H9 (cell line): ENCODE measurements around the gene TTC29. TPM values are rescaled to one million over a fixed set of nuclear protein-coding genes. Genes with fewer than 3 reads are reported as not detected.

Experiments used
- DNase-seq: peaks from one replicate; pipeline ENCODE4 v3.0.0-alpha.2; 2017
- H2AFZ ChIP-seq: one replicate; pipeline ENCODE4 v1.6.1; 2013; ENCODE audit warnings: mild to moderate bottlenecking, low read length, control low read depth, moderate library complexity
- H2AK5ac ChIP-seq: 2 replicates; pipeline ENCODE4 v1.6.1; 2013; ENCODE audit warnings: low read length, control low read depth, mixed read lengths; ENCODE audit not compliant: insufficient read length
- H2BK120ac ChIP-seq: one replicate; pipeline ENCODE4 v1.6.1; 2013; ENCODE audit warnings: low read depth, mild to moderate bottlenecking, low read length, control low read depth, inconsistent platforms; ENCODE audit not compliant: poor library complexity, severe bottlenecking
- H2BK12ac ChIP-seq: 2 replicates; pipeline ENCODE4 v1.6.1; 2013; ENCODE audit warnings: low read length, control low read depth, mixed read lengths, low read depth; ENCODE audit not compliant: insufficient read length
- H2BK15ac ChIP-seq: 2 replicates; pipeline ENCODE4 v1.6.1; 2013; ENCODE audit warnings: low read depth, low read length, control low read depth
- H2BK20ac ChIP-seq: one replicate; pipeline ENCODE4 v1.6.1; 2013; ENCODE audit warnings: low read depth, mild to moderate bottlenecking, low read length, control low read depth, inconsistent platforms; ENCODE audit not compliant: poor library complexity, severe bottlenecking
- H2BK5ac ChIP-seq: 2 replicates; pipeline ENCODE4 v1.6.1; 2013; ENCODE audit warnings: low read length, control low read depth, mixed read lengths; ENCODE audit not compliant: insufficient read length
- H3K14ac ChIP-seq: 2 replicates; pipeline ENCODE4 v1.6.1; 2013; ENCODE audit warnings: low read length, control low read depth; ENCODE audit not compliant: insufficient read depth
- H3K18ac ChIP-seq: 2 replicates; pipeline ENCODE4 v1.6.1; 2013; ENCODE audit warnings: low read depth, mild to moderate bottlenecking, mixed read lengths, low read length, control low read depth; ENCODE audit not compliant: insufficient read length
- H3K23ac ChIP-seq: 2 replicates; pipeline ENCODE4 v1.6.1; 2013; ENCODE audit warnings: low read length, control low read depth, mixed read lengths, low read depth; ENCODE audit not compliant: insufficient read length
- H3K23me2 ChIP-seq: 2 replicates; pipeline ENCODE4 v1.6.1; 2013; ENCODE audit warnings: low read depth, mild to moderate bottlenecking, mixed read lengths, low read length, control low read depth; ENCODE audit not compliant: insufficient read length, poor library complexity, severe bottlenecking
- H3K27ac ChIP-seq: 2 replicates; pipeline ENCODE4 v1.5.1; 2013; ENCODE audit warnings: low read length, control low read depth, mixed read lengths, low read depth; ENCODE audit not compliant: insufficient read length
- H3K27me3 ChIP-seq: 2 replicates; pipeline ENCODE4 v1.6.1; 2013; ENCODE audit warnings: low read length, control low read depth, inconsistent platforms; ENCODE audit not compliant: insufficient read depth
- H3K4ac ChIP-seq: 2 replicates; pipeline ENCODE4 v1.6.1; 2013; ENCODE audit warnings: low read depth, mild to moderate bottlenecking, control low read depth, inconsistent platforms, low read length, moderate library complexity
- H3K4me1 ChIP-seq: 2 replicates; pipeline ENCODE4 v1.6.1; 2013; ENCODE audit warnings: low read length, control low read depth, inconsistent platforms; ENCODE audit not compliant: insufficient read depth
- H3K4me2 ChIP-seq: 2 replicates; pipeline ENCODE4 v1.6.1; 2013; ENCODE audit warnings: low read length, control low read depth, mixed read lengths; ENCODE audit not compliant: insufficient read length, insufficient read depth
- H3K56ac ChIP-seq: 2 replicates; pipeline ENCODE4 v1.6.1; 2013; ENCODE audit warnings: low read depth, mild to moderate bottlenecking, mixed read lengths, low read length, control low read depth; ENCODE audit not compliant: insufficient read length
- H3K79me1 ChIP-seq: 2 replicates; pipeline ENCODE4 v1.6.1; 2013; ENCODE audit warnings: low read depth, mild to moderate bottlenecking, moderate library complexity, low read length, control low read depth, inconsistent platforms; ENCODE audit not compliant: insufficient read depth, poor library complexity, severe bottlenecking
- H3K79me2 ChIP-seq: 2 replicates; pipeline ENCODE4 v1.6.1; 2013; ENCODE audit warnings: low read length, control low read depth, inconsistent platforms; ENCODE audit not compliant: insufficient read depth
- H3K9ac ChIP-seq: 2 replicates; pipeline ENCODE4 v1.6.1; 2013; ENCODE audit warnings: low read length, control low read depth, mixed read lengths; ENCODE audit not compliant: insufficient read length; ENCODE audit errors: extremely low read depth
- H3K9me3 ChIP-seq: one replicate; pipeline ENCODE4 v1.6.1; 2013; ENCODE audit warnings: low read depth, low read length, inconsistent platforms; ENCODE audit not compliant: control insufficient read depth
- H3T11ph ChIP-seq: one replicate; pipeline ENCODE4 v1.6.1; 2013; ENCODE audit warnings: mild to moderate bottlenecking, low read length, control low read depth, inconsistent platforms
- H4K20me1 ChIP-seq: one replicate; pipeline ENCODE4 v1.6.1; 2013; ENCODE audit not compliant: control insufficient read depth, insufficient read length, insufficient read depth
- H4K5ac ChIP-seq: 2 replicates; pipeline ENCODE4 v1.6.1; 2013; ENCODE audit warnings: low read depth, mild to moderate bottlenecking, mixed read lengths, low read length, control low read depth; ENCODE audit not compliant: insufficient read length
- H4K8ac ChIP-seq: replicated peaks from 2 replicates; pipeline ENCODE4 v1.6.1; 2013; ENCODE audit warnings: low read length, control low read depth, mixed read lengths, low read depth; ENCODE audit not compliant: insufficient read length
- H4K91ac ChIP-seq: 2 replicates; pipeline ENCODE4 v1.6.1; 2013; ENCODE audit warnings: low read depth, mild to moderate bottlenecking, moderate library complexity, mixed read lengths, low read length, control low read depth; ENCODE audit not compliant: insufficient read length
- H3K27ac Mint-ChIP-seq, 3 experiments: 2 replicates in 2 of 3; 3 replicates in 1 of 3; pipeline ENCODE4 v1.8.0; 2020 to 2021; ENCODE audit warnings: mixed read lengths in 3 of 3, mild to moderate bottlenecking in 1 of 3, moderate library complexity in 1 of 3
- H3K27me3 Mint-ChIP-seq: 2 replicates; pipeline ENCODE4 v1.8.0; 2021; ENCODE audit warnings: low read depth, mild to moderate bottlenecking, moderate library complexity, mixed read lengths
- H3K36me3 Mint-ChIP-seq, 3 experiments: 2 replicates in 2 of 3; 3 replicates in 1 of 3; pipeline ENCODE4 v1.8.0; 2020 to 2021; ENCODE audit warnings: low read depth in 3 of 3, mixed read lengths in 3 of 3; ENCODE audit not compliant: insufficient read depth in 1 of 3
- H3K4me1 Mint-ChIP-seq, 2 experiments: 2 replicates each; pipeline ENCODE4 v1.8.0; 2020; ENCODE audit warnings: mixed read lengths in 2 of 2
- H3K4me3 Mint-ChIP-seq, 2 experiments: 2 replicates in 1 of 2; 3 replicates in 1 of 2; pipeline ENCODE4 v1.8.0; 2020 to 2021; ENCODE audit warnings: mild to moderate bottlenecking in 2 of 2, mixed read lengths in 2 of 2, moderate library complexity in 1 of 2
- H3K9me3 Mint-ChIP-seq, 2 experiments: 2 replicates in 1 of 2; 3 replicates in 1 of 2; pipeline ENCODE4 v1.8.0; 2020; ENCODE audit warnings: mild to moderate bottlenecking in 2 of 2, mixed read lengths in 2 of 2, moderate library complexity in 1 of 2
- total RNA-seq: library from RNA; stranded (reverse); gene quantifications from 2 replicates; pipeline ENCODE4 v1.2.1, GENCODE V29; 2021
- TF ChIP-seq, protein P1 (sequence below): fragments of 200-600 bp; sonication (generic); conservative IDR thresholded peaks from 3 replicates; pipeline ENCODE4 v1.8.0; 2021; ENCODE audit warnings: antibody characterized with exemption, mild to moderate bottlenecking

The TTC29 gene
- total RNA-seq, 1 experiment from 2014 or later = not detected

DNA sequence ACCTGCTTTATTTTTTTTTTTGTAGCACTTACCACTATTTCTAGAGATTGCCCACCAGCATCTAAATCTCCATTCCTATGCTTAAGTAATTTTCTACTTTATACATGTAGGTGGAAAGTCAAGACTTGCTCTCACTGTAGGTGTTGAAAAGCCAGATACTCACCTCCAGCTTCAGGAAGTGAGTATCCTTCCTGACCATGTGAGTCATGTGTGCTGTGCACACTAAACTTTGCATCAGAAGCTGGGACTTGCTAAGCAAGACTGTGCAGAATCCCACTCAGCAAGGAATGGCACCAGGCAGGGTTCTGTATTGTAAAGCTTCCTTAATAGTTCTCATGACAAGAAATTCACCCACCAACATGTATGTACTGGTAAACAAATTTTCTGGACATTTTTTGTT, 155.1 kb downstream of the TTC29 start:
- DNase-seq = no peak
- no peaks in the 10 kb centered on the region for H3K23me2 ChIP-seq
- no peak overlapping the region for H2AK5ac ChIP-seq
- no peak overlapping the region for H3K56ac ChIP-seq
- Mint-ChIP-seq H3K27me3 (peaks cover 3% of the 10 kb centered on the region; the same call in 1 of the 2 replicates), H3K9me3 (no peaks in the 10 kb centered on the region), H3K27ac (no peak overlapping the region), H3K4me3 (no peak overlapping the region), H3K4me1 (peaks cover 0 to 7% of the 10 kb centered on the region in 2 experiments; a peak in 1 of 4 replicates), H3K36me3 (no peaks in the 10 kb centered on the region)
- H2BK15ac ChIP-seq = no peak overlapping the region
- TF ChIP-seq, protein P1, sequence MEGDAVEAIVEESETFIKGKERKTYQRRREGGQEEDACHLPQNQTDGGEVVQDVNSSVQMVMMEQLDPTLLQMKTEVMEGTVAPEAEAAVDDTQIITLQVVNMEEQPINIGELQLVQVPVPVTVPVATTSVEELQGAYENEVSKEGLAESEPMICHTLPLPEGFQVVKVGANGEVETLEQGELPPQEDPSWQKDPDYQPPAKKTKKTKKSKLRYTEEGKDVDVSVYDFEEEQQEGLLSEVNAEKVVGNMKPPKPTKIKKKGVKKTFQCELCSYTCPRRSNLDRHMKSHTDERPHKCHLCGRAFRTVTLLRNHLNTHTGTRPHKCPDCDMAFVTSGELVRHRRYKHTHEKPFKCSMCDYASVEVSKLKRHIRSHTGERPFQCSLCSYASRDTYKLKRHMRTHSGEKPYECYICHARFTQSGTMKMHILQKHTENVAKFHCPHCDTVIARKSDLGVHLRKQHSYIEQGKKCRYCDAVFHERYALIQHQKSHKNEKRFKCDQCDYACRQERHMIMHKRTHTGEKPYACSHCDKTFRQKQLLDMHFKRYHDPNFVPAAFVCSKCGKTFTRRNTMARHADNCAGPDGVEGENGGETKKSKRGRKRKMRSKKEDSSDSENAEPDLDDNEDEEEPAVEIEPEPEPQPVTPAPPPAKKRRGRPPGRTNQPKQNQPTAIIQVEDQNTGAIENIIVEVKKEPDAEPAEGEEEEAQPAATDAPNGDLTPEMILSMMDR = no peak
- H2BK5ac ChIP-seq = no peak overlapping the region
- H3K4me2 ChIP-seq = no peak overlapping the region
- H4K8ac ChIP-seq = no peak overlapping the region
- H3K4me1 ChIP-seq = no peaks in the 10 kb centered on the region
- no peak overlapping the region for H3K23ac ChIP-seq
- H4K20me1 ChIP-seq = no peaks in the 10 kb centered on the region
- no peak overlapping the region for H3K4ac ChIP-seq
- H2BK20ac ChIP-seq = no peak overlapping the region
- no peak overlapping the region for H4K5ac ChIP-seq
- H3K27ac ChIP-seq = no peak overlapping the region
- H3K9ac ChIP-seq = no peak overlapping the region
- no peak overlapping the region for H3K18ac ChIP-seq
- no peaks in the 10 kb centered on the region for H3K27me3 ChIP-seq
- H3K79me2 ChIP-seq = no peaks in the 10 kb centered on the region
- H3K79me1 ChIP-seq = no peaks in the 10 kb centered on the region
- H2BK12ac ChIP-seq = no peak overlapping the region
- no peak overlapping the region for H2AFZ ChIP-seq
- no peak overlapping the region for H2BK120ac ChIP-seq
- no peaks in the 10 kb centered on the region for H3K9me3 ChIP-seq
- no peak overlapping the region for H3K14ac ChIP-seq
- no peak overlapping the region for H4K91ac ChIP-seq
- no peak overlapping the region for H3T11ph ChIP-seq
